Measurements from ENCODE around the gene SMARCAL1.
"Not testable (repeated sequence)": the region's sequence is repeated elsewhere in the genome, so short reads cannot be mapped to it uniquely, and the experiment has no call there.

Gene SMARCAL1

DNA sequence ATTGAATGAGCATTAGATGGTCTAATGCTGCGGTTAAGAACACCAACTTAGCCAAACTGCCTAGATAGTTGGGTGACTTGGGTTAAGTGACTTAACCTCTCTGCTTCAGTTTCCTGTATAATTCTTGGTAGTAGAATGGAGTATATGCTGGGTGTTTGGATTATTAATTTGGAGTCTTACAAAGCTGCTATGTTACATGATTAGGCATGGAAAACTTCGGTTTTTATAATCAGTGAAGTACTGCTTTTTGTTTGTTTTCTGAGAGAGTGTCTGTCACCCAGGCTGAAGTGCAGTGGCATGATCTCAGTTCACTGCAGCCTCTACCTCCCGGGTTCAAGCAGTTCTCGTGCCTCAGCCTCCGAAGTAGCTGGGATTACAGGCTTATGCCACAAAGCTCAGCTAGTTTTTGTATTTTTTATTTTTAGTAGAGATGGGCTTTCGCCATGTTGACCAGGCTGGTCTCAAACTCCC is 90.9 kb downstream of the SMARCAL1 start:
- DNase-seq: no peak

DNA sequence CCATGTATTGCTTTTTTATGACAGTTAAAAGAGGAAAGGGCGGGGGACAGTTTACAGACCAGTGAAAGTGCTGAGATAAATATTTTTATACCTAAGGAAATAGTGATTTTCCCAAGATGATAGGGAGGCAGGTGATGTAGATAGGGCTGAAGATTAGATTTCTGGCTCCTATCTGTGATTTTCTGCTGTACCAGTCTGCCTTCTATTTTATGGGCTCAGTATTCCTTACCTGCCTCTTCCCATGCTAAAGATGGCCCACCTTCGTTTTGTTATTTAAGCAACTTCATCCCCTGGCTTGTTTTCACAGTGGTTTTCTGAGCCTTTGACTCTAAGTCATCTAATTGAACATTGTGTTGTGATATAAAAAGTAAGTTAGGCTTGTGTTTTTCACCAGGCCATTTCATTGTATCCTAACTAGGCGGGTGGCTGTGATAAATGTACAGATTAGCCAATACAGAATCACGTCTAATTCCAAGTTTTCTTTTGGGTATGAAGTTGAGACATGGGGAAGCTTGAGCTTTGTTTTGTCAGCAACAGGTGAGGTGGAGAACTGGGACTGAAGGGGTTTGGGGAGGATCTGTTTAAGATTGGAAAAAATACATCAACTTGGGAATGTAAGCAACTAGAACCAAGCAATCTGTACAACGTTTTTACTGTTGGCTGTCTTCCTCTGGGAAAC is 91.6 kb downstream of the SMARCAL1 start:
- no peak for DNase-seq

- no peak for DNase-seq
Measured at GRCh38 chr2:216504376-216504762, 92.1 kb downstream of the SMARCAL1 start.

GRCh38 chr2:216505133-216506106 is 93.1 kb downstream of the SMARCAL1 start:
- DNase-seq: no peak

- no peak for DNase-seq
Measured at GRCh38 chr2:216507220-216508160, 95.2 kb downstream of the SMARCAL1 start.

DNA sequence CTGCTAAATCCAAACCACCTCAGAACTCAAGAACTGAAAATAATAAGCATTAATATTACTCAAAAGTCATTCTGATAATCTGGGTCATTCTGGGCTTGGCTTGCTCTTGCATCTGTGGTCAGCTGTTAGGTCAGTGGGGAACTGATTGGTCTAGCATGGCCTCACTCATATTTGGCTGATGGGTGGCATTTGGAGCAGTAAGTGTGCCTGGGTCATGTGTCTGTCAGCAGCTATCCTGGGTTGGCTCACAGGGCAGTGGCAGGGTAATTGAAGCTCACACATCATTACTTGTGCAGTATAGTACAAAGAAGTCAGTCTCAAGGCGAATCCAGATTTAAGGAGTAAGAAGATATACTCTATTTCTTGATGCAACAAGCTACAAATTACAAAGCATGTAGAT is 95.9 kb downstream of the SMARCAL1 start:
- DNase-seq: no peak

DNA sequence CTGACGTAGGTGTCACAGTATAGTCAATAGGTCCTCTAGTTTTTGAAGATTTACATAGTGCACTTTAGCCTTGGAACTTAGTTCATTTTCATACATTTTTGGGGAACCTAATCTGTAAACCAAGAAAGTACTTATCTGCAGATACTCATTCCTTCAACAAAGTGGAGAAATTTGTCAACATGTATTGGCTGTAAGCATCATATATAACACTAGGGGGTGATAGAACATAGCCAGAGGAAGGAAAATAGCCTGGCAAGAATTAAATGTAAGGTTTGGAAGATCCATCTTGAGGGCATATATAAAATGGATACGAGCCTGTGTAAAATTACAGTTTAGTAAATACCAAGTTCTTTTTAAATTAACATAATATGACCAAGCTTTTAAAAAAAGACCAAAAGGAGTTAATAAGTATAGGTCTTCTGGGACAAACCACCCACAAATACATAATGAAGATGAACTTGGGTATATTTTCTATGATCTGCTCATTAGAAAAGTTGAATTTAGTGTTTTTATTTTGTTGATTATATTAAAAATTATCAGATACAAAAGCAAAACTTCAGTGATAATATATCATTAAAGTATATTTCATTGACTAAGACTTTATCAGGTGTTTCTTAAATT is 104.6 kb downstream of the SMARCAL1 start:
- DNase-seq: no peak

GRCh38 chr2:216517447-216518225 is 105.4 kb downstream of the SMARCAL1 start:
- DNase-seq: no peak

GRCh38 chr2:216518566-216519119 is 106.4 kb downstream of the SMARCAL1 start:
- not testable (repeated sequence) for DNase-seq

- peak; percentile 18 for DNase-seq
Measured at GRCh38 chr2:216519154-216519762, 107.0 kb downstream of the SMARCAL1 start.

DNA sequence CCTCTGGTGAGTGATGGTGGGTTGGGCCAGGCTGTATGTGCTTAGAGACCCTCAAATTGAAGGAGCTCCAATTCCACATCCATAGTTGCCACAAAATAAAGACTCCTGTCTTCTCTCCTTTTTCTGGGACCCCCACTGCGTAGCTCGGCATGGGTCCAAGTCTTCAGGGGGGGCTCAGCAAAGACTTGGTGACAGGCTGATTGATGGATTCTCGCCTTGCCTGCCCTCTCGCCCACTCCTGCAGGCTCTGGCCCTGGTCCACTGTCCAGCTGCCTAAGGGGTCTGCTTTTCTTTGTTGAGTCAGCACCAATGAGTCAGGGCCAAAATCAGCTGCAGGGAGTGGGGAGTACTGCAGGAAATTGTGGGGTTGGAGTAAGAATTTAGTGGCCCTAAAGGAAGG is 107.8 kb downstream of the SMARCAL1 start:
- DNase-seq: no peak

DNA sequence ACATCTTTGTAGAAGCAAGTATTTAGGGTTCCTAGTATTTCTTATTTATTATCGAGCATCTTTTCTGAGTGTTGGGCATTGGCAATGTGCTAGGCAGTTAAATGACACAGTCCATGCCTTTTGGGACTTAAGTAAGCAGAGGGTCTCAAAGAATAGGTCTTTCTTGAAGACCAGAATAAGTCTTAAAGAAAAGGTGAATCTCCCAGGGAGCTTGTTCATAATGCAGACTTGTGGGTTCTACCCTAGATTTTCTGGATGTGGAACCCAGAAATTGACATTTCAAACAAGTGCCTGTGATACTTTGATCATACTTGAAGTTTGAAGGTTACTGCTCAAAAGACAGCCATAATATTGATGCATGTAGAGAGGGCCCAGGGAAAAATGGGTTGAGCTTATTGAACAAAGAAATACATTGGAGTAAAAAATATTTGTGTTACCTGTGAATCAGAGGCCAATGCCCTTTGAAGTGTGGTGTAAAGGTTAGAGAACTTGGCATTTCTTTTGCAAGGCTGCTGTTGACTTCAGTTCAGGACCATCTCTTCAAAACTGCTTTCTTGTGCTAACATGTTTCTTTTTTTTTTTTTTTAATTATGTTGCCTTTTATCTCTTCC is 110.7 kb downstream of the SMARCAL1 start:
- DNase-seq: no peak

- DNase-seq: no peak
Measured at GRCh38 chr2:216525972-216526371, 113.7 kb downstream of the SMARCAL1 start.

GRCh38 chr2:216526939-216527338 is 114.7 kb downstream of the SMARCAL1 start:
- no peak for DNase-seq

- no peak for DNase-seq
Measured at GRCh38 chr2:216527600-216527999, 115.3 kb downstream of the SMARCAL1 start.

DNA sequence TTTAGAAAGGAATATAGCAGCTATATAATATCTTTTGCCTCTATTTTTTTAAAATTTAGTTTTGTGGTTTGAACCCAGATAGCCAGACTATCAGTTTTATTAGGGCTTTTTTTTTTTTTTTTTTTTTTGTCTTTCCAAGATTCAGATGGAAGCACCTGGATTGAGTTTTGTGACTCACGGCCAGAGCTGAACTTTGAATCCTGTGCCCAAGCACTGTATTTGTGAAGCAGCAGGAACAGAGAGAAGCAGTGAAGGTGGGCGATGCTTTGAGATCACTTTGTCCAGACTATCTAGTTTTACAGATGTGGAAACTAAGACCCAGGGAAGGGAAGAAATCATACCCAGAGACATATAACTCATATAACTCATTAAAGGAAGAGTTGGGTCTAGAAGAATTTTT is 120.3 kb downstream of the SMARCAL1 start:
- DNase-seq: no peak
